RPMI8226 (cell line): ENCODE results near the gene HOXB6.

ENCODE experiments used
- DNase-seq: peaks from one replicate; pipeline ENCODE4 v3.0.0-alpha.2; 2015

Gene HOXB6

GRCh38 chr17:48634493-48635208, 29.9 kb upstream of the HOXB6 start:
- DNase-seq, result no peak

GRCh38 chr17:48633266-48633677, 28.5 kb upstream of the HOXB6 start:
- no peak for DNase-seq

- DNase-seq, result no peak
Measured at GRCh38 chr17:48632579-48633265, 27.9 kb upstream of the HOXB6 start.

GRCh38 chr17:48631693-48632578, 27.1 kb upstream of the HOXB6 start:
- no peak for DNase-seq

- DNase-seq, result peak; percentile 50
Measured at GRCh38 chr17:48630925-48631692, 26.3 kb upstream of the HOXB6 start.

- no peak for DNase-seq
Measured at GRCh38 chr17:48630009-48630924, 25.5 kb upstream of the HOXB6 start.

- DNase-seq, result no peak
Measured at GRCh38 chr17:48629411-48629759, 24.6 kb upstream of the HOXB6 start.

GRCh38 chr17:48628649-48629410, 24.0 kb upstream of the HOXB6 start:
- DNase-seq, result no peak

GRCh38 chr17:48627623-48628521, 23.1 kb upstream of the HOXB6 start:
- no peak for DNase-seq

GRCh38 chr17:48627118-48627597, 22.4 kb upstream of the HOXB6 start:
- DNase-seq, result no peak

GRCh38 chr17:48626245-48627117, 21.7 kb upstream of the HOXB6 start, which contains the start of gene HOXB9:
Gene HOXB9 (minus strand): TSS chr17:48626358. CDS start chr17:48626269, 89 bp downstream.
- no peak for DNase-seq

GRCh38 chr17:48625495-48626244, 20.9 kb upstream of the HOXB6 start:
- peak; percentile 75 for DNase-seq

GRCh38 chr17:48624544-48625494, 20.0 kb upstream of the HOXB6 start:
- peak; percentile 50 for DNase-seq

- no peak for DNase-seq
Measured at GRCh38 chr17:48624118-48624517, 19.3 kb upstream of the HOXB6 start.

GRCh38 chr17:48623583-48623982, 18.8 kb upstream of the HOXB6 start:
- DNase-seq, result no peak

GRCh38 chr17:48622857-48623256, 18.1 kb upstream of the HOXB6 start:
- DNase-seq, result no peak
